GM19463 (cell line): ENCODE results near the gene STS.
A peak's percentile ranks its signal among the peaks of the same experiment; 100 is the strongest.

Experiments
- ATAC-seq: cut with Tn5 transposase; IDR thresholded peaks from one replicate; pipeline ENCODE4 v1.9.1; 2021; ENCODE audit warnings: mild to moderate bottlenecking, moderate library complexity; ENCODE audit not compliant: unreplicated experiment

The STS gene, protein sequence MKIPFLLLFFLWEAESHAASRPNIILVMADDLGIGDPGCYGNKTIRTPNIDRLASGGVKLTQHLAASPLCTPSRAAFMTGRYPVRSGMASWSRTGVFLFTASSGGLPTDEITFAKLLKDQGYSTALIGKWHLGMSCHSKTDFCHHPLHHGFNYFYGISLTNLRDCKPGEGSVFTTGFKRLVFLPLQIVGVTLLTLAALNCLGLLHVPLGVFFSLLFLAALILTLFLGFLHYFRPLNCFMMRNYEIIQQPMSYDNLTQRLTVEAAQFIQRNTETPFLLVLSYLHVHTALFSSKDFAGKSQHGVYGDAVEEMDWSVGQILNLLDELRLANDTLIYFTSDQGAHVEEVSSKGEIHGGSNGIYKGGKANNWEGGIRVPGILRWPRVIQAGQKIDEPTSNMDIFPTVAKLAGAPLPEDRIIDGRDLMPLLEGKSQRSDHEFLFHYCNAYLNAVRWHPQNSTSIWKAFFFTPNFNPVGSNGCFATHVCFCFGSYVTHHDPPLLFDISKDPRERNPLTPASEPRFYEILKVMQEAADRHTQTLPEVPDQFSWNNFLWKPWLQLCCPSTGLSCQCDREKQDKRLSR

DNA sequence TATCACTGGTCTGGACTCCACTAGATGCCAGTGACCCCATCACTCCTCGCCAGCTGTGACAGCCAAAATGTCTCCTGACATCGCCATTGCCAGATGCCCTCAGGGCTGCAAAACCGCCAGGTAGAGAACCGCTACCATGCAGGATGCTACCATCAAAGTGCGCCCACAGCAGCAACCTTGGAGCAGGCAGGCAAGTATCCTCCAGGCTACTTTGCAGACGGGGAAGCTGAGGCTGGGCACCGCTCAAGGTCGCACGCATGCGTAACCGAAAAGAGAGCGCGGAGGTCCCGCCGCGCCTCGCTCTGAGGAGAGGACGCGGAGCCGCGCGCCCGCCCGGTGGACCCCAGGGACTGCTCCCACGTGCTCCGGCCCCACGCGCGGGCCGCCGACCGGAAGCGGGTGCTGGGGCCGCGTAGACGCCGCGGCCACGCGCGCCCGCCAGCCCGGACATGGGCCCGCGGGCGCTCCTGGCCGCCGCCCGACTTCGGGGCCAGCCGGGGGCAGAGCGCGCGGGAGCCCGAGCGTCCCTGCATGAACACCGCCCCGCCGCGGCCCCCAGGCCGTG lies at the start of gene STS:
STS (plus strand) TSS at position 300 of the 565 bp plus-strand sequence. CDS start 105,488 bp downstream, outside the sequence.
- ATAC-seq = peak; percentile 39

DNA sequence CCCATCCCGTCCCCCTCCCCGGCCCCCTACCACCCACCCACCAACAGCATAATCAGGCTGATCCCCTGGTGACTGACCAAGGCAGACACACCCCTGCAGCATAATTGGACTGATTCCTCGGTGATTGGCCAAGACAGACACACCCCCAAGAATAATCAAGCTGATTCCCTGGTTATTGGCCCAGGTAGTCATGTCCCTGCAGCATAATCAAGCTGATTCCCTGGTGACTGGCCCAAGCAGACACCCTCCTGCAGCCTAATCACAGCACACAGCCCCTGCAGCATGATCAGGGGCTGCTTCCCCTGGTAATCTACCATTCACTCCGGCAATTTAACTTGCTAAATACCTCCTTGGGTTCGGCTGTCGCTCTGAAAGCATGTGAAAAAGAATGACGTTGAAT lies 47.5 kb upstream of the STS start:
- ATAC-seq = no peak

DNA sequence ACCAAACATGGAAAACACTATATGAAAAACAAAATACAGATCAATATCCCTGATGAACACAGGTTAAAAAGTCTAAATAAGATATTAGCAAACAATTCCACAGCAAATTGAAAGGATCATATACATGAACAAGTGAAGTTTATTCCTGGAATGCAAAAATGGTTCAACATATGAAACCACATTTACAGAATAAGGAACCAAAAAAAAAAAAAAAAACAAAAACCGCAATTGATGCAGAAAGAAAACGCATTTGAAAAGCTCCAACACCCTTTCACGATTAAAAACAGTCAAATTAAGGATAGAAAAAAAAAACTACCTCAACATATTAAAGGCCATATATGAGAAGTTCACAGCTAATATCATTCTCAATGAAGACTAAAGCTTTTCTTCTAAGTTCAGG lies 45.4 kb upstream of the STS start:
- no peak for ATAC-seq

DNA sequence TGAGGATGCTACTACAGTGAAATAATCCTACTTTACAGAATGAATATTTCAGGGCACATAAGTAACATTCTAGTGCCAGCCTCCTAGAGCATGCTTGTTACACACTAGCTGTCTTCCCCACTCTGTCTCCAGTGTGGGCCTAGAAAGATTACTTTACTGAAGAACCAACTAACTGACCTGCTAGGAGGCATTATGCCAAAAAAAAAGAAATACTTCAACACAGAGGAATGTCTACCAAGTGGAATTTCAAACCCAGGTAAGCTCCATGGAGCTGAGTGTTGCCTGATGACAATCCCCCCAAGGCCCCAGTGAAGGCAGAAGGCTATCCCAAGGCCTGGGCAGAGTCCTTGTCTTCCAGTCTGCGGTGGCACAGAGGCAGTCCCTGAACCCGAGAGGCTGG lies 40.9 kb upstream of the STS start:
- no peak for ATAC-seq

GRCh38 chrX:7108030-7108429 lies 39.5 kb upstream of the STS start:
- no peak for ATAC-seq

DNA sequence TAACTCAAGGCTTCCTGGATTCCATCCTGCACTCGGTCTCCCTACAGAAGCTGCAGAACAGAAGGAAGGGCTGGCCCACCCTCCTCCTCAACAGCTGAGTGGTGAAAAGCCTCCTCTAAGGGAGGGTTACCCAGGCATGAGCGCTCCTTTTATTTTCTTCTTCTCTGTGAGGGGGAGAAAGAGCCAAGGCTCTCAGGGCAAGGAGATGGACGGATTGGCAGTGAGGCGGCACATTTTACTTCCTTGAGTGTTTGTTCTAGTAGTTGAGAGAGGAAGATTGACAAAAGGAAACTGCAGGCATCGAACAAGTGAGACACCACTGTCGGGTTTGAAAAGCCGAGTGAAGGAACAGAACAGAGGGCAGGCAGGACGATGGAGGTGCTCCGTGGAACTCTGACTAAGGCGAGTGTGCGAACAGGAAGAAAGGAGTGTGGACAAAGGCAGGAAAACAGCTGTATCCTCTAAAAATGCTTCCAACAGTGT lies 38.4 kb upstream of the STS start:
- no peak for ATAC-seq

DNA sequence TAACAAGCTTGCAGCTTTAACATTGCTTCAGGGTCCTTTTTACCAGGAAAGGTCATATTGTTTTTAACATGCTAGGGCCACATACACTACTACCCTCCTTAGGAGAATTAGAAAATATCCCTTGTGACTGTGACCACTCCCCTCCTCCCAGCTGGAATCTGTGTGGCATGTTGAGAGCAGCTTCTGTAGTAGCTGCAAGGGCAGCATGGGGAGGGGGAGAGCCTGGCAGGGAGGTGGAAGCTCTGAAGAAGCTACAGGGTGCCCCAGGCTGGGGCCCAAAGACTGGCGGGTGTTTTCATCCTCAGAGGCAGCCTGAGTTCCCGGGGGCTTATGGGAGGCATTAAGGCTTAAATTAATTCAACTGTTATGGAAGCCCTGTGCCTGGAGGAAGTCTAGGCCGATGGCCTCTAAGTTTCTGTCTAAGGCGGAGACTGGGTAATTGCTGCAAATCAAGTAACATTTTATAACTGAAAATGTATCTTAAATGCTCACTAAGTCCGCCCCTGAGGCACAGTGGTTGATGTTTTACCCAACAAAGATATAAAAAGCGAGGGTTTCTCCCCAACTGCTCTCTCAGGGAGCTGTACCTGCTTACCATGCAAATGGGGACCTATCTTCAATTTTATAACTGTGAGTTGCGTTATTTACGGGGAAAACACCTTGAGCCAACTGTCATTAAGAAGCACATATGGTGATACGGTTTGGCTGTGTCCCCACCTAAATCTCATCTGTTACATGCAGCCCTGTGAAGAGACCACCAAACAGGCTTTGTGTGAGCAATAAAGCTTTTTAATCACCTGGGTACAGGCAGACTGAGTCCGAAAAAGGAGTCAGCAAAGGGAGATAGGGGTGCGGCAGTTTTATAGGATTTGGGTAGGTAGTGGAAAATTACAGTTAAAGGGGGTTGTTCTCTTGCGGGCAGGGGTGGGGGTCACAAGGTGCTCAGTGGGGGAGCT lies 37.4 kb upstream of the STS start:
- ATAC-seq = peak; percentile 61

GRCh38 chrX:7110821-7111276 lies 36.7 kb upstream of the STS start:
- peak; percentile 42 for ATAC-seq

DNA sequence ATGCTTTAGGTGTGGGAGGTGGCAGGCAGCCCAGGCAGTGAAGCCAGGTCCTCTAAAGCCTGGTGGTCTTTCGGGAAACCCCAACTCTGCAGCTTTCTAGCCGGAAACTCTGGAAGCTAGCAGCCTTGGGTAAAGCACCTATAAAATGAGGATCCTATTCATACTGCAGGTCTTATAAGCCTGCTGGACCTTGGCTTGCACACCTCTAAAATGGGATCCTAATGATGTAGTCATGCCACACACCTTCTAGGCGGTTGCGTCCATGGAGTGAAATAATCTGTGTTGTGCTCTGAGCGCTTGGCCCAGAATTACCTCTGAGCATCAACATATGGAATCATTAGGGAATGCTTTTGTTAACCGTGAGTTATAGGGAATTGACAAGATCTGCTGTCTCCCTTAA lies 36.0 kb upstream of the STS start:
- no peak for ATAC-seq

DNA sequence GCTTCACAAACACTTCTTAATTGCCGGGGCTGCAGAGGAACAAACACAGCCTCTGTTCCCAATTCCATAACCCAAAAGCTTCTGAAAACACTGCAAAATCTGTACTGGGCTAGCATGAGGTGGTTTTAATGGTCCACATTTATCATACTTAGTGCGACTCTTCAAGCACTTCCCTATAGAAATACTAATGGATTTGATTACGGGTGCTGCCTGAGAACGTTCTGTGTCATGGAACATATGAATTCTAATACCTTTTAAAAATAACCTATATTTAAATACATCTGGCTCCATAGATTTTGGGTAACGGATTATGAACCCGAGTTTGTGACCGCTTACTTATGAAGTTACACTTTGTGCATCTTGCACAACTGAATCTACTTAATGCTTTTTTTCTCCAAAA lies 35.4 kb upstream of the STS start:
- ATAC-seq = no peak

GRCh38 chrX:7115557-7115956 lies 32.0 kb upstream of the STS start:
- peak; percentile 68 for ATAC-seq

- no peak for ATAC-seq
Observed at GRCh38 chrX:7116081-7116480, 31.4 kb upstream of the STS start.

DNA sequence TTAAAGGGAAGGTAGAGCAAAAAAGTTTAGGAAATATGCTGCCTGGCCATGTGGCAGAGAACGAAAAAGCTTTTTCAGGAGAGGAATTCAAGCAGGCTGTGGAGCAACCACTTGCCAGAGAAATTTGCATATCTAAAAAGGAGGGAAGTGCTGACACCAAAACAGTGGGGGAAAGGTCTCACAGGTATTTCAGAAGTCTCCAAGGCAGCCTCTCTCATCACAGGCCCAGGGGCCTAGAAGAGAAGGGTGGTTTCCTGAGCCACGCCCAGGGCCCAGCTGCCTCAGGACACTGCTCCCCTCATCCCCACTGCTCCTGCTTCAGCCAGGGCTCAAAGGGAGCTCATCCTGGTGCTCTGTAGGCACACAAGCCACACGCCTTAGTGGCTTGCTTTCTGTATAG lies 29.9 kb upstream of the STS start:
- peak; percentile 36 for ATAC-seq

GRCh38 chrX:7119950-7120877 lies 27.3 kb upstream of the STS start:
- ATAC-seq = peak; percentile 15

DNA sequence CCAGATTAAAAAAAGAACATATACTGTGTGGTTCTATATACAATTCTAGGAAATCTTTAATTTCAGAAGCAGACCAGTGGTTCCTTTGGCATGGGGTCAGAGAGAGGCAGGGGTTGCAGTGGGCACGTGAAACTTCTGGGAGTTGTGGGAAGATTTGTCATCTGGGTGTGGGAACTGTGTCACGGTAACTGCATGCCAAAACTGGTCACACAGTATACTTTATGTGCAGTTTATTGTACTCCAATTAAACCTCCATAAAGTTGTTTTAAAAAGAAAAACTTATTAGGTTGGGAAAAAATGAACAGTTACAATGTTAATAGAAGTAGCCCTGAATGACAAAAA lies 26.7 kb upstream of the STS start:
- peak; percentile 15 for ATAC-seq

- no peak for ATAC-seq
Observed at GRCh38 chrX:7127056-7127455, 20.5 kb upstream of the STS start.

- ATAC-seq = no peak
Observed at GRCh38 chrX:7131621-7132020, 15.9 kb upstream of the STS start.

DNA sequence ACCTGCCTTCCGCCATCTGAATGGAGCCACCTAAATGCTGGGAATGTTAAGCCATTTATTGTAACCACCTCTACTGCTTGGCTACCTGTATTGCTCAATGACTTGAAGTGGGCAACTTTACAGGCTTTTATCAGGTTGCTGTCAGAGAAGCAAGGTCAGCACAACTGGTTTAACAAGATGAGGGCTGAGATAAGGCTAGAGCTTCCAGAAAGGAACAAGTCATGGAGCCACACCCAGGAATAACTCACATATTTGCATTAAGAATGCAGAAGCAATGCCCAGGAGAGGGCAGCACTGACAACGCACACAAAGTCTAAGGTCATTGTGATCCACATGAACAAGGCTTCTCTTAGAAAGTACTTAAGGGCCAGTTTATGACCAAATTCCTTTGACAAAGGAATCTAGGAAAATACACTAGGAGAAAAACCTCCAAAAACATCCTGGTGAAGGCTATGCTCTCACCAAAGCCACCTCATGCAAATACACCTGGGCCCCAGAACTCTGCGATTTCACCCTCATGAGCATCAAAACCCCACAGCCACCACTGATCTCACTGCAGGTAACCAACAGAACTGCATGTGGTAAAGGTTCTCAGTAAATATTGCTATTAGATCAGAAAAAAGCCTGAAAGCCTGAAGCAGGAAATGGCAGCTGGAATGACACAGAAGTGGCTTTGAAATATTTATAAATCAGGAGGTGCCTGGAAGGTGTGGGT lies 15.0 kb upstream of the STS start:
- ATAC-seq = peak; percentile 71

DNA sequence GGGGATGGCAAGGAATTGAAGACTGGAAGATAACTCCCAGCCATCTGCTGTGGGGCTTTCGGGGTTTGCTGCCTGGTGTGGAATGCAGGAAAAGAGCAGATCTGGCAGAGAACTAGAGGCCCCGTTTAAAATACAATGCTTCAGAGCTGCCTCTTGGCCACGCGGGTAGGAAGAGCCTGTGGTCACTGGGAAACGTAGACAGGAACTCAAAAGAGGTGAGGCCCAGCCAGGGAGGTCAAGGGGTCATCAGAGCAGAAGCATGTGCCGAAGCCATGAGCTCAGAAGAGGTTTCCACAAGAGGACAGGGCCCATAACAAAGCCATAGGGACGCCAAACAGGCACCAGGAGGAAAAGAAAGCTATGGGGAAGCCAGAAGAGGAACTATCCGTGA lies 14.5 kb upstream of the STS start:
- peak; percentile 35 for ATAC-seq
